Peyer's patch (tissue), 4 donors: Measurements from ENCODE around the gene ARHGAP23. TPM values are rescaled to one million over a fixed set of nuclear protein-coding genes. Genes with fewer than 3 reads are reported as not detected.

Source experiments
- DNase-seq, 3 donors: peaks; one replicate each; pipeline ENCODE4 v3.0.0-alpha.2; 2017 to 2019
- H3K27ac ChIP-seq, 4 donors: fragments of 200-600 bp; sonication (generic); one replicate each; pipeline ENCODE4 v1.5.1; 2016 to 2019
- H3K27me3 ChIP-seq, 2 donors: fragments of 200-600 bp; sonication (generic); one replicate each; pipeline ENCODE4 v1.5.1; 2019
- H3K36me3 ChIP-seq, 3 donors: fragments of 200-600 bp; sonication (generic); one replicate each; pipeline ENCODE4 v1.5.1; 2016 to 2019
- H3K4me1 ChIP-seq, 4 donors: fragments of 200-600 bp; sonication (generic); one replicate each; pipeline ENCODE4 v1.5.1; 2016 to 2019
- H3K4me3 ChIP-seq, 4 donors: fragments of 200-600 bp; sonication (generic); 1 replicate in 3 of 4; 2 replicates in 1 of 4; pipeline ENCODE4 v1.5.1; 2016 to 2019; ENCODE audit warnings: mild to moderate bottlenecking in 1 of 4
- H3K9me3 ChIP-seq, 4 donors: fragments of 200-600 bp; sonication (generic); one replicate each; pipeline ENCODE4 v1.5.1; 2016 to 2019; ENCODE audit warnings: mild to moderate bottlenecking in 1 of 4
- POLR2A ChIP-seq, 2 donors: fragments of 450-650 bp; IDR thresholded peaks; one replicate each; pipeline ENCODE4 v1.5.1; 2017; ENCODE audit warnings: antibody characterized with exemption in 2 of 2, mild to moderate bottlenecking in 2 of 2, moderate library complexity in 2 of 2
- total RNA-seq, 4 donors: library from RNA; depleted of rRNA; stranded (reverse); fragments of >200 nt; gene quantifications; one replicate each; pipeline ENCODE4 v1.1.0, GENCODE V29; 2016
- TF ChIP-seq, protein P1 (sequence below), 6 experiments: fragments of 450-650 bp in 4 of 6; fragments of 200-600 bp in 2 of 6; sonication (generic) in 1 of 6; IDR thresholded peaks; one replicate each; pipeline ENCODE4 v1.5.1; 2017 to 2019; ENCODE audit warnings: antibody characterized with exemption in 6 of 6, mild to moderate bottlenecking in 3 of 6, moderate library complexity in 1 of 6

ARHGAP23 gene
- total RNA-seq, 4 donors from 2014 or later = 0.88 to 36.3 (median 8.9) TPM

DNA sequence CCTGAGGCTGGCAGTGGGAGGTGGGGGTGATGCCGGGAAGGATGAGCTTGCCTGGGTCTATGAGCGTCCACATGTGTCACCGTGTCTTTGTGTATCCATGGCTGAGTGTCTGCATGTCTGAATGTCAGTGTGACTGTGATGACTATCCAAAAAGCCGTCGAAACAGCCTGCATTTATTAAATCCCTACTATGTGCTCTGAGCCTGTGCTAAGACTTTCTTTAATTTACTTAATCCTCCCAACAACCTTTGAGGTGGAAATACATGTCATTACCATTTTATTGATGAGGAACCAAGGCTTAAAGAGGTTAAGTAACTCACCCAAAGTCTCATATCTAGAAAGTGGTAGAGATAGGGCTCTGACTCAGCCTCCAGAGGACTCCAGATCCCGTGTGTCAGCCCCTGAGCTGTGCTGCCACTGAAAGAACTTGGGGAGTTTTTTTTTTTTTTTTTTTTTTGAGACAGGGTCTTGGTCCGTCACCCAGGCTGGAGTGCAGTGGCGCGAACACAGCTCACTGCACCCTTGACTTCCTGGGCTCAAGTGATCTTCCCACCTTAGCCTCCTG, 20.0 kb downstream of the ARHGAP23 start:
- TF ChIP-seq, protein P1, sequence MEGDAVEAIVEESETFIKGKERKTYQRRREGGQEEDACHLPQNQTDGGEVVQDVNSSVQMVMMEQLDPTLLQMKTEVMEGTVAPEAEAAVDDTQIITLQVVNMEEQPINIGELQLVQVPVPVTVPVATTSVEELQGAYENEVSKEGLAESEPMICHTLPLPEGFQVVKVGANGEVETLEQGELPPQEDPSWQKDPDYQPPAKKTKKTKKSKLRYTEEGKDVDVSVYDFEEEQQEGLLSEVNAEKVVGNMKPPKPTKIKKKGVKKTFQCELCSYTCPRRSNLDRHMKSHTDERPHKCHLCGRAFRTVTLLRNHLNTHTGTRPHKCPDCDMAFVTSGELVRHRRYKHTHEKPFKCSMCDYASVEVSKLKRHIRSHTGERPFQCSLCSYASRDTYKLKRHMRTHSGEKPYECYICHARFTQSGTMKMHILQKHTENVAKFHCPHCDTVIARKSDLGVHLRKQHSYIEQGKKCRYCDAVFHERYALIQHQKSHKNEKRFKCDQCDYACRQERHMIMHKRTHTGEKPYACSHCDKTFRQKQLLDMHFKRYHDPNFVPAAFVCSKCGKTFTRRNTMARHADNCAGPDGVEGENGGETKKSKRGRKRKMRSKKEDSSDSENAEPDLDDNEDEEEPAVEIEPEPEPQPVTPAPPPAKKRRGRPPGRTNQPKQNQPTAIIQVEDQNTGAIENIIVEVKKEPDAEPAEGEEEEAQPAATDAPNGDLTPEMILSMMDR (IDR thresholded peaks at IDR 0.05) = no peak
- Histone ChIP-seq H3K27ac (no peak overlapping the region), H3K4me3 (no peak overlapping the region), H3K9me3 (no peaks in the 10 kb centered on the region), H3K36me3 (no peaks in the 10 kb centered on the region), H3K27me3 (no peaks in the 10 kb centered on the region), H3K4me1 (peaks cover 0 to 9% (median 0%) of the 10 kb centered on the region in 4 donors)
- no peak for DNase-seq

DNA sequence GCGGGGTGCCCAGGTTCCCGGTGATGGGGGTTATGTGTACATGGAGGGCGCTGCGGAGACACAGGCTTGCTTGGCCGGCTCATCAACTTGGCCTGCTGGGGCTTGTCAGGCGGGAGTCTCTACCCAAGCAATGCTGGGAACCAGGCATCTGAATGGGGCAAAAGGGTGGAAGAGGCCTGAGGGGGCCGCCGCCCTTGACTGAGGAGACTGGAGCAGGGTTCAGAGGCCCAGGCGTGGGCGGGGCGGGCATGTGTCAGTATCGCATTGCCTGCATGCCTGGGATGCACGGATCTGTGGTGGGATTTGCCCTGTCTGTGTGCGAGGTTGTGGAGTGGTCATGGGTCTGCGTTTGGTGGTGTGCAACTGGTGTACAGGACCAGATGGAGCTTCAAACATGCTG, 21.1 kb downstream of the ARHGAP23 start:
- DNase-seq = no peak
- Histone ChIP-seq H3K9me3 (no peaks in the 10 kb centered on the region), H3K36me3 (no peaks in the 10 kb centered on the region), H3K27ac (no peak overlapping the region), H3K27me3 (no peaks in the 10 kb centered on the region), H3K4me1 (peaks cover 0 to 14% (median 0%) of the 10 kb centered on the region in 4 donors), H3K4me3 (no peak overlapping the region)
- TF ChIP-seq, protein P1 (IDR thresholded peaks at IDR 0.05) = no peak
- TF ChIP-seq POLR2A (IDR thresholded peaks at IDR 0.05) = no peak

- TF ChIP-seq, protein P1 (IDR thresholded peaks at IDR 0.05) = no peak
- TF ChIP-seq POLR2A (IDR thresholded peaks at IDR 0.05) = no peak
- Histone ChIP-seq H3K9me3 (no peaks in the 10 kb centered on the region), H3K4me3 (no peak overlapping the region), H3K4me1 (peaks cover 0 to 24% (median 0%) of the 10 kb centered on the region in 4 donors), H3K27me3 (no peaks in the 10 kb centered on the region), H3K27ac (no peak overlapping the region), H3K36me3 (no peaks in the 10 kb centered on the region)
- DNase-seq = no peak
Observed at GRCh38 chr17:38450557-38451029, 22.3 kb downstream of the ARHGAP23 start.

- no peak for DNase-seq
- peaks cover 0 to 26% (median 0%) of the 10 kb centered on the region in 4 donors for H3K4me1 ChIP-seq
- TF ChIP-seq, protein P1 (IDR thresholded peaks at IDR 0.05) = no peak
- no peak for TF ChIP-seq POLR2A (IDR thresholded peaks at IDR 0.05)
- no peaks in the 10 kb centered on the region for H3K36me3 ChIP-seq
- H3K9me3 ChIP-seq = no peaks in the 10 kb centered on the region
- no peak overlapping the region for H3K4me3 ChIP-seq
- H3K27ac ChIP-seq = peak overlapping the region in 3 of 4 donors; percentile 4 to 63 (median 40)
- H3K27me3 ChIP-seq = no peaks in the 10 kb centered on the region
Observed at GRCh38 chr17:38451030-38451839, 23.0 kb downstream of the ARHGAP23 start.

GRCh38 chr17:38451840-38452529, 23.7 kb downstream of the ARHGAP23 start:
- no peaks in the 10 kb centered on the region for H3K27me3 ChIP-seq
- TF ChIP-seq, protein P1 (IDR thresholded peaks at IDR 0.05) = no peak
- TF ChIP-seq POLR2A (IDR thresholded peaks at IDR 0.05) = no peak
- peak overlapping the region; percentile 17 to 63 (median 28) for H3K27ac ChIP-seq
- H3K4me3 ChIP-seq = no peak overlapping the region
- no peak for DNase-seq
- no peaks in the 10 kb centered on the region for H3K9me3 ChIP-seq
- peaks cover 0 to 26% (median 0%) of the 10 kb centered on the region in 4 donors for H3K4me1 ChIP-seq
- H3K36me3 ChIP-seq = no peaks in the 10 kb centered on the region
